NK-92 (cell line): Measurements from ENCODE around the gene IQCH.
"Not testable (repeated sequence)": the region's sequence is repeated elsewhere in the genome, so short reads cannot be mapped to it uniquely, and the experiment has no call there.

Experiments
- DNase-seq: peaks from one replicate; lab custom pipeline; 2025; ENCODE audit not compliant: unreplicated experiment; lab: John Stamatoyannopoulos, UW

Gene IQCH

DNA sequence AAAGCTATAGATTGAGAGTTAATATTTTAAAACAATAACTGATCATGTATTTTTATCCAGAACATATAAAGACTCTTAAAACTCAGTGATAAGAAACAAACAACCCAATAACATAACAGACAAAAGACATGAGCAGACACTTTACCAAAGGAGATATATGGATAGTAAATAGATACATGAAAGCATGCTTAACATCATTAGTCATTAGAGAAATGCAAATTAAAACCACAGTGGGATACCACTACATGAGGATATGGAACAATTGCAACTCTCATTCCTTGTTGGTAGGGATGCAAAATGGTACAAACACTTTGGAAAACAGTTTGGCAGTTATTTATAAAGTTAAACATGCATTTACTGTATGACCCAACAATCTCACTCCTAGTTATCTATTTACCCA is 95.0 kb downstream of the IQCH start:
- no peak for DNase-seq

DNA sequence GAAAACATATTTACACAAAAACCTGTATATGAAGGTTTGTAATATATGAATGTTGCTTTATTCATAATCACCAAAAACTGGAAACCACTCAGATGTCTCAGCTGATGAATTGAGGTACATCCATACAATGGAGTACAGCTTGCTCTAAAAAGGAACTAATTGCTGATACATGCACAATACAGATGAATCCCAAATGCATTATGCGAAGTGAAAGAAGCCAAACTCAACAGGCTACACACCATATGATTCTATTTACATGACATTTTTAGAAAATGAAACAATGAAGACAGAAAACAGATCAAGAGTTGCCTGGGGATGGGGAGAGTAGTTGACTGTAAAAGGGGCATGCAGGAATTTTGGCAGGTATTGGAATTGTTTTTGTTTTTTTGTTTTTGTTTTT is 95.5 kb downstream of the IQCH start:
- no peak for DNase-seq

DNA sequence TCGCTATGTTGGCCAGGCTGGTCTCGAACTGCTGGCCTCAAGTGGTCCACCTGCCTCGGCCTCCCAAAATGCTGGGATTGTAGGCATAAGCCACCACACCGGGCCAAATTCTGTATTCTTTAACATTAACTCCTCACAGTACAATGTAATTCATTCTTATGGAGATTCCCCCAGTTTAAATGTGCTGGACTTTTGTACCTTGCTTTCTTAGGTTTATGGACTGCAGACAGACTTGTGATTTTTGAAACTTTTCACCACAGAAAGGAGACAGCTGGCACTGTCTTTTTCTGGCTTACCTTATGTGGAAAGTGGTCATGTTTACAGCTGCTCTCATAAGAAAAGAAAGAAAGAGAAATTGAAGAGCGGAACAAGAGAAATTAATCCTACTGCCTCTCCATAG is 103.8 kb downstream of the IQCH start:
- DNase-seq, result no peak

DNA sequence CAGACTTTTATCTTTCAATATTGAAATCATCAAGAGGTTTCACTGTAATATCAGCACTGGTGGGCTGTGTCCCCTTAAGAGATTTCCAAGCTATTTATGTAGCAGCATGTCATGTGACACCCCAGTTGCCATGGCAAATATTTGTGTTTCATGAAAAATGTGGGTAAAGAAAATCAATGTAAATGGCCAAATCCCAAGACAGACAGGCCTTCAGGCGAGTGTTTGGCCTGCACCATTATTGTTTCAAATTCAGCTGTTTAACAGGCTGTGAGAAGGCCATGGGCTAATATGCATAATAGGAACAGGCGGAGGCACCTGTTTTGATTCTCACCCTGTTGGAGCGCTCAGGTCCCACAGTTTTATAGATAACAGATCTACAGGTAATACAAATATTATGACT is 104.2 kb downstream of the IQCH start:
- no peak for DNase-seq

DNA sequence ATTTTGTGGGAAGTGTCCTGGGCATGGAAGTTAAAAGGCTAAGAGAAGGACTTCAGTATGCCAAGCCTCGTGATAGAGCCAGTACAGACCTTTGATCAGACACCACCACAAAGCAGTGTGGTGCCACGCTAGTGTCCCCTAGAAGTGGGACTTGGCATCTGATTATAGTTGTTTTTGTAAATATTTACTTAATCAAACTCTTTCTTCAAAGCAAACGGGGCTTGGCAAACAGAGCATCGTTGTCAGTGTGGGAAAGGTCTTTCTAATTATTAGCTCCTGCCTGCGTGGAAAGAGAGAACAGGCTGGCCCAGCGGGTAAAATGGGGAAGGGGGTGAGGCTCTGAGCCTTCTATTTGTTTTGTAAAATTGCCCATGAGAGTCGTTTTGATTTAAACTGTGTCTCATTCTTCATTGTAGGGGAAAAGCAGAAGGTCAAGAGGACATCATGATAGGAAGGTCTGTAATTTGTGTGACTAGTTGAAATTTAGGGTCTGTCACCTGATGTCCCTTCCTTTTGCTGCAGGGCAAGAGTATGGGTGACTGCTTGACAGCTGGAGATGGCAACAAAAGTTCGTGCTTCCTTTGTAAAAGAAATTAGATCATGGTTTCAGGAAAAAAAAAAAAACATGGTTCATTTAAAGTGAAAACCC is 105.0 kb downstream of the IQCH start:
- no peak for DNase-seq

DNA sequence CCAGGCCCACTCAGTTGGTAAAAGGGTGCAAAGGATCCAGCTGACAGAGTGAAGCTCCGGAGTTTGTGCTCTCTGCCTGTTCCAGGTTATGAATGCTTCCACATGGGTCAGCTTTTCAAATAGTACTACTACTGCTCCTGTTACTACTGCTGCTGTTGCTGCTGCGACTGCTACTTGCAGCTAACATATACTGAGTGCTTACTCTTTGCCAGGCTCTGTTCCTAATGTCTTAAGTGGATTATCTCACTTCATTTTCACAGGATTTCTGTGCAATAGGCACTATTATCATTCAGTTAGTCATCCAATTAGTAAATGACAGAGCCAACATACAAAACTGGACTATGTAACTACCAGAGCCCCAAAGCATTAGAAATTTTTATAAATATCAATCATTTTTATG is 106.5 kb downstream of the IQCH start:
- DNase-seq, result no peak

DNA sequence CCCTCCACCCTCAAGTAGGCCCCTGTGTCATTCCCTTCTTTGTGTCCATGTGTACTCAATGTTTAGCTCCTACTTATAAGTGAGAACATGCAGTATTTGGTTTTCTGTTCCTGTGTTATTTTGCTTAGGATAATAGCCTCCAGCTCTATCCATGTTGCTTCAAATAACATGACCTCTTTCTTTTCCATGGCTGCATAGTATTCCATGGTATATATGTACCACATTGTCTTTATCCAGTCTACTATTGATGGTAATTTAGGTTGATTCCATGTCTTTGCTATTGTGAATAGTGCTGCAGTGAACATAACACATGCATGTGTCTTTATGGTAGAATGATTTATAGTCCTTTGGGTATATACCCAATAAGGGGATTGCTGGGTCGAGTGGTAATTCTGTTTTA is 109.1 kb downstream of the IQCH start:
- DNase-seq, result not testable (repeated sequence)

DNA sequence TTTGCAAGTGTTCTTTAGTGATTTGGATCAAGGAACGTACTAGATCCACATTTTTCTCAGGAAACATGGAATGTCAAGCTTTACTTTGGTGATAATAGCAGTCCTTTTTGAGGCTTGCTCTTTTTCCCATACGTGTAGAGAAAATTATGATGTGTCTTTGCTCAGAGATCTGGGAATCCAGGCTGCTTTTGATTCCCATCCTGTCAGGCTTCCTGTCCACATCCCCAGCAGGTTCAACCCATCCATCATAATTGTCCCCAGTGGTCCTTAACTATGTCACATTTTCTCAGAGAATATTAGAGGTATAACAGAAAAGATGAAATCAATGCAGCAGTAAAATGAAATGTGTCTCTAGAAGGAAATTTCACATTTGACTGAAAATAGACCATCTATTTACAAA is 111.4 kb downstream of the IQCH start:
- no peak for DNase-seq

DNA sequence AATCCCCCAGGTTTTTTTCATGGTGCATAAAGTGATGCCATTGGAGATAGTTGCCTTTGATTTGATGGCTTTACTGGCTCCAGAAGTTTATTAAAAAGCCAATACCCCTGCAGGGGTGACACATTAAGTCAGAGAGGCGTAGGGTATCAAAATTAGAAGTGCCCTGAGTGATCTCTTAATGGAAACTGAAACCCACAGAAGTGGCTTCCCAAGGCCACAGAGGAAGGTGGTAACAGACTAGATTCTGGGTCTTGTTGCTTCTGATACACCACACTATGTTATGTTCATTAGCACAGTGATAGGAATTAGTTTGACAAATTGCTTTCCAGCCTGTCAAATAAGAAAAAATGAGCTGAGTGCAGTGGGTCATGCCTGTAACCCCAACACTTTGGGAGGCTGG is 112.3 kb downstream of the IQCH start:
- DNase-seq, result no peak

DNA sequence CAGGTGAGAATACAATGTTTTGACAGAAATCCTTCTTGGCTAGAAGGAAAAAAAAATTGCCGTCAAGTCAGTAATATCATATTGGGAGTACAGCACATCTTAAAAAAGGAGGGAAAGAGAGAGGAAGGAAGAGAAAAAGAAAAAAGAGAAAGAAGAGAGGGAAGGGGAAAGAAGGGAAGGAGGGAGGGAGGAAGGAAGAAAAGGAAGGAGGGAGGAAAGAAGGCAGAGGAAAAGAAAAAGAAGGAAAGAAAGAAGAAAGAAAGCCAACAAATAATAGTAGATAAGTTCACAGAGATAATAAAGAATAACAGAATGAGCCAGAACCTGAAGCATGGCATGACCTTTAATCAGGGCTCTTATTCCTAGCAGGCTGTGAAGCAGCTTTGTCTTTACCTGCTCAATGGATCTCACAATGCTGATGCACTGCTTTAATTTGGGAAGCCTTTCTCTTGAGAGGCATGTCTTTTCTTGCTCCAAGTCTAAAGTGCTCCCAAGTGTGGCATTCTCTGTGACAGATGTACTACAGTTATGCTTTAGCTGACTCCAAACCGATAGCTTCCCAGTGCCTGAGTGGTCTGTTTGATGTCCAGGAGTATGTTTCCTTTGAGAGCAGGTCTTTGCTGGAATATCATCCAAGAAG is 114.9 kb downstream of the IQCH start:
- no peak for DNase-seq

DNA sequence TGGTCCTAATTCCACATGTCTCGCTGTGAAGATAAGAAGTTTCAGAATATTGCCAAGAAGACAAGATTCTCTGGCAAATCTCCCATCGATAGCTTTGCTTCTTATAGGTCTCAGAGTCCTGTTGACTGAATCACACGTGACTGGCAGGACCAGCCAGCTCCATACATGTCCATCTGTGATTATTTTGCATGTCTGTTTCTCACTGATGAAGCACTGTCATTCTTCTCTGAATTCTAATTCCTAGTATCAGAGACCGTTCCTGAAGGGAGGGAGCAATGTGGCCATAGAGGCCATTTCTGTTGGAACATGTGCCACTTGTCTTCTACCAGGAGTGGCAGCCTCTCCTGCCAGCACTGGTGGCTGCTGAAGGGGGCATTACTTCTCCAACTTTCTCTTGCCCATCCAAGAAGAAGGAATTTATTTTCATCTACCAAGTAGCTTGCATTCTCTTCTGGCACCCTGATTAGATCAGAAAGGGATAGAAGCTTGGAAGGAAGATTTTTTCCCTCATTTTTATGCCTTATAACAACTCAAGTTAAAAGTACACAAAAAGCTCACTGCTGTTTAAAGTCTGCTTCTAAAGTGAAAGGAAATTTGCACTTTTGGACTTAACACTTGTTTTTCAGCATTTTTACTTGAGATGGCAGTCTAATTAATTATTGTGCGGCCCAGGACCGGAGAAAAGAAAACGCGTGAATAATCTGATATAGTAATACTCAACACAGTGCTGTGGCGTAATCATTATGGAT is 115.8 kb downstream of the IQCH start:
- no peak for DNase-seq

DNA sequence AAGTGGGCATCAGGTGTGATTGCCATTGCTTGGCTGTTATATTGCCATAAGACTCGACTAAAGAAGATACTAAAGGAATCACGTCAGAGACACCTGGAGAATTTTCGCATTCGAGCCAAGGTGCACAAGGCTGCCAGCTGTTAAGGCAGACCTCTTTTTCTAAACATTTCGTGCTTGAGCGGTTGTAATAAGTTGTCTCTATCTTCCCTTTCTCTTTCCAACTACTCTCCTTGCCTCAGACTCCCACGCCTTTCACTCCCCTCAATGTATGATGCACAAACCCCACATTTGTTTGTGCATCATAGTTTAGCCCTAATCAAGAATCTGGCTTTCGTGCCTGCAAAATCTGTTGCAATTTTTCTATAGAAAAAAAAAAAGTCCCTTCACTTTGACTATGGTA is 118.0 kb downstream of the IQCH start:
- DNase-seq, result no peak

DNA sequence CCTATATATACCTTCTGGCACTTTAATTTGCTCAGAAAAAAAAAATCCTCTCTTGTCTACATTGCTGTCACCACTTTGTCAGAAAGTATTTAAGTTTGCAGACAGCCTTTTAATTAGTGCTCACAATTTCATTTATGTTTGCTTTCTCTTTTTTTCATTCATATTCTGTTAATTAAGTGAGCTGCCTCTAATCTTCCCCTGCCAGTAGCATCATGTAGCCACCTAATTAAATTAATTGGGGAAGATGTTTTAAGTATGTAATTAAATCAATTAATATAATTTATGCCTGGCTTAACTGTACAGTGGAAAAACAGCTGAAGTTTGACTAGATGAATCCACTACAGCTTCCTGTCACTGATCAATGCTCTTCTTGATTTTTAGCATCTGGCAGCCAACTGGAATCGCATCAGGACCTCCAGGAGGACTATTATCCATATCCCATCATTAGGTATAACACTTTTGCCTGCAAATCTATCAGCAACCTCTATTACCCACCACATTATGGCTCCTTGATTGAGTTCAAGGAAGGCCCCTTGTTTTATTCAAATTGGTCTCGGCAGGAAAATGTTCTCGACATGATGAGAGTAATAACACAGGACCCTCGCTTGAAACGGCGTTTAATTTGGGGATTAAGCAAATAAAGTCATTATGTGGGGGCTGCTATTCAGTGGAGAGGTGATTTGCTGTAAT is 118.5 kb downstream of the IQCH start:
- DNase-seq, result no peak

DNA sequence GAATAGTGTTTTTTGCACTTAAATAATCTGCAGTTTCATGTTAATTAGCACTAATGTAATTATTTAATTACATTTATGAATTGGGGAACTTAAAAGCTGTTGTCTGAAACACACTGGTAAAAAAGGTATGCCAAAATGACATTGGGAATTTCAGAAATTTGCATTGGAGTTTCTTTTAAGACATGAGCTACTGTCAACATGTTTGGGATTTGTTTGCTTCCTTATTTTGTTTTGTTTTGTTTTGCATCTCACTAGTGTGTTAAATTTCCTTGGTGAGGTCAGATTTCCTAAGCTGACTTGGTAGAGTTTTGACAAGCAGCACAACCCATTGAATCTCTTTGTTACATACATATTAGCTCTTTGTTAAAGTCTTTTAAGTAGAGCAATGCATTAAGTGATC is 119.4 kb downstream of the IQCH start:
- DNase-seq, result no peak

DNA sequence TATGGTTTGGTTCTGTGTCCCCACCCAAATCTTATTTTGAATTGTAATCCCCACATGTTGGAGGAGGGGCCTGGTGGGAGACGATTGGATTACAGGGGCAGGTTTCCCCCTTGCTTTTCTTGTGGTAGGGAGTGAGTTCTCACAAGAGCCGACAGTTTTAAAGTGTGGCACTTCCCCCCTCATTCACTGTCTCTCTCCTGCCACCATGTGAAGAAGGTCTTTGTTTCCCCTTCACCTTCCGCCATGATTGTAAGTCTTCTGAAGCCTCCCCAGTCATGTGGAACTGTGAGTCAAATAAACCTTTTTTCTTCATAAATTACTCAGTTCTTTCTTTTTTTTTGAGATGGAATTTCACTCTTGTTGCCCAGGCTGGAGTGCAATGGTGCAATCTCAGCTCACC is 124.9 kb downstream of the IQCH start:
- DNase-seq, result no peak

DNA sequence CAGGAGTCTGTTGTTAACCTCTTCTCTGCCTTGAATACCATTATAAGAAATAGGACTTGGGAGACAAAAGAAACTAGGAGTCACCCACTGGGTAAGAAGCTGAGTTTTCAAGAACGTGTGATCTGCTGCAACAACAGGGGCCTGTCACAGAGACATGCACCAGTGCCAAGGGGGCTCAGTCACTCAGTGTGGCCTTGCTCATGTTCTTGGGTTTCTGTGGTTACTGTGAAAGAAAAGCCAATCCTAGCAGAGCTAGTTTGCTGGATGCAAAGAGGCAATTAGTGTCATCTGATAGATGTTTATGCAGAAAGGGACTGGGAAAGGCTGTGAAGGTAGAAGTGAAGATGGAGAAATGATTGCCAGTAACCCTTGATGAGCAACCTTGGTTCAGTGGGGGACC is 126.3 kb downstream of the IQCH start:
- DNase-seq, result no peak

DNA sequence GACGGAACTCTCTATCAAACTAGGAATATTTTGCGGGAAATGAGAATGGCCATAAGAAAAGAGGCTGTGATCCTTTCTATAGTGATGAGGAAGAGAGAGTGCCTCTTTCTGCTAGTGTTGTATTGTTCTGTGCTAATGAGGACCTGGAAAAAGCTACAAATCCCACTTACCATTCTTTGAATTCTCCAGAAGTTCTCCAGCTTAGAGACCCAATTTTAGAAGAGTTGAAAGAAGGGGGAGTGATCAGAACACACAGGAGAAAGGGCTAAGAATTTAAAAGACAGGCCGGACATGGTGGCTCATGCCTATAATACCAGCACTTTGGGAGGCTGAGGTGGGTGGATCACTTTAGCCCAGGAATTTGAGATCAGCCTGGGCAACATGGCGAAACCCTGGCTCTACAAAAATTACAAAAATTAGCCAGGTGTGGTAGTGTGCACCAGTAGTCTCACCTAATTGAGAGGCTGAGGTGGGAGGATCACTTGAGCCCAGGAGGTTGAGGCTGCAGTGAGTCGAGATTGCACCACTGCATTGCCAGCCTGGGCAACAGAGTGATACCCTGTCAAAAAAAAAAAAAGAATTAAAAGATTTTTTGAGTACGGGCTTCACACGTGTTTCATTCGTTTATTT is 126.9 kb downstream of the IQCH start:
- DNase-seq, result no peak

DNA sequence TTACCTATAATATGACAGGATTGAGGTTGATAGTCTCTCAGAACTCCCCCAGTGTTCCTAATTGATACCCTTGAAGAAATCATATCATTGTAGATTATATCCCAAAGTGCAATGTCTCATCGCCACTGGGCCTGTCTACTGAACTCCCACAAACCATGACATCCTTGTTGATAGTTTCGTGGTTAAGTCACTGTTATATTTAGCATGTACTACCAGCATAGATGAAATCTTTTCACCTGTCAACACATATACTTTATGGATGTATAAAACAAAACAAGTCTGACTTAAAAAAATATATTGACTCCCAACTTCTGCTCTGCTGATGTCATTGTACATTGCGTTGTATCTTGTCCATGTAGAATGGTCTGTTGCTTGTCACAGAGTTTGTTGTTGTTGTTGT is 128.1 kb downstream of the IQCH start:
- no peak for DNase-seq

DNA sequence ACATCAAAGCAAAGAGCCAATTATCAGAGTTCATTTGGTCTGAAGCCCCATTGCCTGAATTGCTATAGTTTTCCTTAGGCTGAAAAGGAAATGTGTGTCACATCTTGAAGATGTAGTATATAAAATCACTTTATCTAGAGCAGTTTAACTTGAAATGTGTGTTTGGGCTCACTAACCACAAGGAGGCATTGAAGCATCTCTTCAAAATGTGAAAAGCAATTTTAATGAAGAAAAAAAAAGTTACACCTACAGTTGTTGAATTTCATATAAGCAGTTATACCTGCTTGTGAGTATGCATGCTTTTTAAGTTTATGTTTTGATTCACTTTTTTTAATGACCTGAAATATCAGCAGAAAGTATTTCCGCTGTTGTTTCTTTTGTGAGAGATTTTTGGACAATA is 129.3 kb downstream of the IQCH start:
- no peak for DNase-seq

DNA sequence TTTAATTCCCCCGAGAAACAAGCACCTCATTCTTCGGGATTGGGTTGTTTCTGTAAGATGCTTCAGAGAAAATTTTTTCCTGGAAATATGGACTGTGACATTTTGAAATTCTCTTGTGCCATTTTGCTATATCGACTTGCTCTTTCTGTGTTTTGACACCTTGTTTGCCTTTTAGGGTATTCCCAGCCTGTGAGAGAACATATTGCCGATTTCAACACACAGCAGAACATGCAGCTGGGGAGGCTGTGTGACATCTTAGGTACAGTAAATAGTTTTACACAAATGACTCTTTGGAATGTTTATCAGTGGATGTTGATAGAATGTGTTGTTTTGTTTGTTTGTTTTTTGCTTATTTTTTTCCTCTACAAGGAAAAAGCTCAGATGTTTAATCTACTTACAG is 130.2 kb downstream of the IQCH start:
- no peak for DNase-seq

DNA sequence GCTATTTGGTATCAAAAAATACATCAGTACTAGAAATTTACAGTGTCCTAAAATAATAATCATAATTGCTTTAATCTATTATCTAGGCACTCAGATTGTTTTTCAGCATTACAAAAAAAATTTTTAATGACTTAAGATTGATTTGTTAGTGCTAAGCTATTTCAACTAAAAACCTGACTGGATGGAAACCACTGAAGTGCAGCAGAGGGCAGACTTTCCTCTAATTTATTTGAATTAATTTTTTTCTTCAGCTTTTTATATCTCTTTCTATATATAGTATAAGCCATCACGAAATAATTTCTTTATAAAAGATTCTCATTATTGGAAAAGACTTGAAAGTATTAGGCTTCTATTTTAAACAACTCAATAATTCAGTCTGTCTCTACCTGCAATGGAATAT is 131.4 kb downstream of the IQCH start:
- DNase-seq, result no peak

DNA sequence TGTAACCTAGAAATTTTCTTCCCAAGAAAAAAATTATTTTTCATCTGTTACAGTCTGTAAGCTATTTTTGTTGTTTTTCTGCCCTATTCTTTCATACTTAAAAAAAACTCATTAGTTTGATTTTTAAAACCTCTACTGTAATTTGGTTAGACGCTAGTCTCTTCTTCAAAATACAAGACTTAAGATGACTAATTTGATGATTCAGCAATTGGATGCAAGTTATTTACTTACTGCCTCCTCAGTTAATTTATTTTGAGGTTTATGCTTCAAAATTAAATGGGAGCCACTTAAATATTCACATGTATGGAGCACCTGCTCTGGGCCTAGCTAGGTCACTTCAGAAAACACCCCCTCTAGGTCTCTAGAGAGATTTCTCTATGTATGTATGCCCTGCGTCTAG is 132.4 kb downstream of the IQCH start:
- DNase-seq, result no peak
